HepG2 (cell line): Measurements from ENCODE around the gene CCDC88A. TPM values are rescaled to one million over a fixed set of nuclear protein-coding genes. Genes with fewer than 3 reads are reported as not detected.

Source experiments
- ATAC-seq: fragments of 200-7000 bp; cut with Tn5 transposase; 3 replicates; pipeline ENCODE4 v1.9.1; 2020; ENCODE audit warnings: mild to moderate bottlenecking, moderate library complexity
- BruUV-seq: library from RNA; stranded (reverse); fragments of 400-500 nt; replicated peaks from 2 replicates; lab custom pipeline; 2021; lab: Mats Ljungman, UMichigan
- CTCF ChIA-PET: fragments of 300-600 bp; formaldehyde crosslinking; extraction: SDS; loops from one replicate; lab custom pipeline; 2021; ENCODE audit warnings: low total read pairs, inconsistent platforms, low intra/inter-chr PET ratio; lab: Yijun Ruan, JAX
- POLR2A ChIA-PET: fragments of 350-600 bp; sonication (Branson Sonifier 250); formaldehyde crosslinking; loops from one replicate; lab custom pipeline; 2020; ENCODE audit warnings: antibody characterized with exemption, inconsistent platforms; lab: Yijun Ruan, JAX
- DNase-seq: peaks from one replicate; pipeline ENCODE4 v3.0.0-alpha.2; 2015; ENCODE audit warnings: low spot score
- FAIRE-seq: peaks from 3 replicates; lab custom pipeline; 2011; peaks lifted over from hg19 to GRCh38; lab: Jason Lieb, UNC
- H2AFZ ChIP-seq: one replicate; pipeline ENCODE4 v1.6.1; 2011; ENCODE audit warnings: low read length, inconsistent platforms
- H3K27ac ChIP-seq: fragments of 300-600 bp; 3 replicates; pipeline ENCODE4 v1.8.0; 2011; ENCODE audit warnings: mixed run types, mild to moderate bottlenecking, mixed read lengths, low read length, inconsistent platforms; ENCODE audit not compliant: insufficient read depth; ENCODE audit errors: extremely low read length
- H3K27me3 ChIP-seq, 2 experiments: fragments of 200-600 bp in 1 of 2; 2 replicates in 1 of 2; 3 replicates in 1 of 2; pipeline versions ENCODE4 v1.6.0 to v1.8.0; 2011; ENCODE audit warnings: low read length in 2 of 2, mild to moderate bottlenecking in 2 of 2, moderate library complexity in 2 of 2, inconsistent platforms in 1 of 2; ENCODE audit not compliant: insufficient read depth in 2 of 2, control insufficient read depth in 1 of 2
- H3K36me3 ChIP-seq, 2 experiments: fragments of 200-600 bp in 1 of 2; replicated peaks in 1 of 2; 2 replicates in 1 of 2; 3 replicates in 1 of 2; pipeline versions ENCODE4 v1.5.1 to v1.8.0; 2011; ENCODE audit warnings: low read length in 2 of 2, inconsistent platforms in 1 of 2; ENCODE audit not compliant: insufficient read depth in 2 of 2, control insufficient read depth in 1 of 2
- H3K4me1 ChIP-seq: 2 replicates; pipeline ENCODE4 v1.5.1; 2012; ENCODE audit warnings: low read length, inconsistent platforms; ENCODE audit not compliant: insufficient read depth
- H3K4me2 ChIP-seq: 2 replicates; pipeline ENCODE4 v1.6.0; 2011; ENCODE audit warnings: low read depth, low read length, inconsistent platforms
- H3K4me3 ChIP-seq, 3 experiments: fragments of 200-600 bp in 1 of 3; sonication (generic), shearing (Covaris generic) in 1 of 3; replicated peaks in 1 of 3; 2 replicates each; pipeline ENCODE4 v1.5.1; 2011 to 2016; ENCODE audit warnings: low read length in 3 of 3, inconsistent platforms in 2 of 3, low read depth in 2 of 3, mild to moderate bottlenecking in 2 of 3, control low read depth in 1 of 3, mixed read lengths in 1 of 3; ENCODE audit not compliant: insufficient read depth in 1 of 3
- H3K79me2 ChIP-seq: one replicate; pipeline ENCODE4 v1.6.1; 2011; ENCODE audit warnings: low read length, inconsistent platforms; ENCODE audit not compliant: insufficient read depth
- H3K9ac ChIP-seq: 2 replicates; pipeline ENCODE4 v1.6.0; 2011; ENCODE audit warnings: mild to moderate bottlenecking, low read depth, low read length, inconsistent platforms; ENCODE audit not compliant: insufficient read depth
- H3K9me3 ChIP-seq: 2 replicates; pipeline ENCODE4 v1.5.1; 2012; ENCODE audit warnings: mild to moderate bottlenecking, low read length
- H4K20me1 ChIP-seq: 2 replicates; pipeline ENCODE4 v1.6.0; 2011; ENCODE audit warnings: inconsistent platforms, mild to moderate bottlenecking, low read length, moderate library complexity; ENCODE audit not compliant: insufficient read depth
- ATF7-NPFF ChIP-seq: sonication (generic); formaldehyde crosslinking; IDR thresholded peaks from 2 replicates; pipeline ENCODE4 v1.8.1; 2023; ENCODE audit warnings: mild to moderate bottlenecking, low read depth, missing genetic modification reagents, moderate library complexity
- BORCS8-MEF2B ChIP-seq: sonication (generic); formaldehyde crosslinking; IDR thresholded peaks from 2 replicates; pipeline ENCODE4 v1.8.0; 2022; ENCODE audit warnings: mild to moderate bottlenecking, missing genetic modification reagents
- ETS1 ChIP-seq: sonication (generic); formaldehyde crosslinking; IDR thresholded peaks from 2 replicates; pipeline ENCODE4 v1.4.0; 2020; ENCODE audit warnings: missing genetic modification reagents
- KDM6A ChIP-seq: IDR thresholded peaks from 2 replicates; pipeline ENCODE4 v1.6.1; 2016; ENCODE audit warnings: low read depth
- KLF16 ChIP-seq, 2 experiments: sonication (generic) in 1 of 2; formaldehyde crosslinking in 1 of 2; IDR thresholded peaks; 2 replicates each; pipeline versions ENCODE4 v1.6.1 to v1.8.0; 2016 to 2023; ENCODE audit warnings: missing genetic modification reagents in 2 of 2, missing compliant biosample characterization in 1 of 2
- MBNL3 ChIP-seq: fragments of 250-450 bp; sonication (Bioruptor Pico); conservative IDR thresholded peaks from 2 replicates; pipeline ENCODE4 v1.8.0; 2022; ENCODE audit warnings: mild to moderate bottlenecking, inconsistent platforms
- MXD3 ChIP-seq: IDR thresholded peaks from 2 replicates; pipeline ENCODE4 v1.6.1; 2016; ENCODE audit warnings: mild to moderate bottlenecking, missing biosample characterization, missing genetic modification reagents
- MXI1 ChIP-seq: IDR thresholded peaks from 3 replicates; pipeline ENCODE4 v1.6.1; 2012; ENCODE audit warnings: low read depth, low read length, inconsistent platforms, borderline replicate concordance
- MZF1 ChIP-seq: sonication (generic); formaldehyde crosslinking; IDR thresholded peaks from 2 replicates; pipeline ENCODE4 v1.8.1; 2023; ENCODE audit warnings: mild to moderate bottlenecking, missing genetic modification reagents, borderline replicate concordance
- PITX1 ChIP-seq: sonication (generic); formaldehyde crosslinking; IDR thresholded peaks from 2 replicates; pipeline ENCODE4 v1.5.1; 2020; ENCODE audit warnings: mild to moderate bottlenecking, missing genetic modification reagents
- POLR2AphosphoS5 ChIP-seq: IDR thresholded peaks from 2 replicates; pipeline ENCODE4 v1.6.1; 2012; ENCODE audit warnings: low read depth, low read length
- RAD21 ChIP-seq: fragments of 450-650 bp; formaldehyde crosslinking; IDR thresholded peaks from 2 replicates; pipeline ENCODE4 v1.5.0; 2020; ENCODE audit warnings: mild to moderate bottlenecking
- SMAD3 ChIP-seq: sonication (generic); formaldehyde crosslinking; IDR thresholded peaks from 2 replicates; pipeline ENCODE4 v1.4.0; 2020; ENCODE audit warnings: missing genetic modification reagents
- SP2 ChIP-seq: sonication (generic); formaldehyde crosslinking; IDR thresholded peaks from 2 replicates; pipeline ENCODE4 v1.5.1; 2020; ENCODE audit warnings: mild to moderate bottlenecking, missing genetic modification reagents
- SRF ChIP-seq: IDR thresholded peaks from 2 replicates; pipeline ENCODE4 v1.6.1; 2011; ENCODE audit warnings: mild to moderate bottlenecking, low read depth, low read length, moderate library complexity
- SUZ12 ChIP-seq: fragments of 150-350 bp; IDR thresholded peaks from 2 replicates; pipeline ENCODE4 v1.6.1; 2014; ENCODE audit warnings: low read depth, low read length
- TBX3 ChIP-seq: fragments of 450-650 bp; IDR thresholded peaks from 2 replicates; pipeline ENCODE4 v1.6.1; 2017; ENCODE audit warnings: antibody characterized with exemption, mild to moderate bottlenecking, inconsistent platforms, borderline replicate concordance
- TCF7 ChIP-seq: sonication (generic); IDR thresholded peaks from 2 replicates; pipeline ENCODE4 v1.6.1; 2016; ENCODE audit warnings: antibody characterized with exemption, low read depth
- ZBTB38 ChIP-seq: sonication (generic); formaldehyde crosslinking; IDR thresholded peaks from 2 replicates; pipeline ENCODE4 v1.5.1; 2020; ENCODE audit warnings: mild to moderate bottlenecking, missing genetic modification reagents
- ZFY ChIP-seq: sonication (generic); formaldehyde crosslinking; IDR thresholded peaks from 2 replicates; pipeline ENCODE4 v1.4.0; 2020; ENCODE audit warnings: missing genetic modification reagents
- ZNF20 ChIP-seq: sonication (generic); formaldehyde crosslinking; IDR thresholded peaks from 2 replicates; pipeline ENCODE4 v1.4.0; 2020; ENCODE audit warnings: mild to moderate bottlenecking, moderate library complexity, missing genetic modification reagents
- ZNF451 ChIP-seq: sonication (generic); formaldehyde crosslinking; IDR thresholded peaks from 2 replicates; pipeline ENCODE4 v1.5.0; 2020; ENCODE audit warnings: mild to moderate bottlenecking, missing genetic modification reagents
- ZNF562 ChIP-seq: sonication (generic); formaldehyde crosslinking; IDR thresholded peaks from 2 replicates; pipeline ENCODE4 v1.8.0; 2022; ENCODE audit warnings: missing genetic modification reagents, borderline replicate concordance
- ZNF678 ChIP-seq: sonication (generic); formaldehyde crosslinking; IDR thresholded peaks from 2 replicates; pipeline ENCODE4 v1.4.0; 2020; ENCODE audit warnings: mild to moderate bottlenecking, missing genetic modification reagents
- ZNF883 ChIP-seq: sonication (generic); formaldehyde crosslinking; IDR thresholded peaks from 2 replicates; pipeline ENCODE4 v1.5.1; 2020; ENCODE audit warnings: mild to moderate bottlenecking, missing genetic modification reagents; ENCODE audit errors: not compliant biosample characterization
- ZUFSP ChIP-seq: sonication (generic); formaldehyde crosslinking; IDR thresholded peaks from 2 replicates; pipeline ENCODE4 v1.9.0; 2021; ENCODE audit warnings: missing genetic modification reagents, mild to moderate bottlenecking, borderline replicate concordance
- WGBS: methylation state at CpG from one replicate; pipeline ENCODE4 v1.1.6; 2017; ENCODE audit warnings: low lambda C conversion rate; 5-methylcytosine and 5-hydroxymethylcytosine counted together
- in situ Hi-C: cut with HindIII; loops from 2 replicates; pipeline ENCODE4 v1.10.0; 2017; ENCODE audit warnings: low pct_unique_long_range_greater_than_20kb; ENCODE audit not compliant: extremely low pct_ligation_motif_present
- intact Hi-C: fragments of 100-400 bp; cut with micrococcal nuclease; formaldehyde crosslinking; loops from one replicate; pipeline ENCODE4 v1.10.0; 2022; ENCODE audit not compliant: unreplicated experiment
- polyA plus RNA-seq, 8 experiments: library from polyadenylated mRNA; depleted of rRNA in 3 of 8; stranded (reverse) in 7 of 8; unstranded in 1 of 8; fragments of >200 nt; fragmentation: Illumina TruSeq in 4 of 8; extraction: Trizol in 4 of 8; gene quantifications; 2 replicates each; pipeline versions ENCODE4 v1.2.1 to v1.2.3, GENCODE V29; 2011 to 2016; ENCODE audit warnings: low read depth in 4 of 8, missing spikeins in 1 of 8, mixed read lengths in 1 of 8; ENCODE audit not compliant: insufficient read depth in 1 of 8
- total RNA-seq, 5 experiments: library from RNA; depleted of rRNA; stranded (reverse); fragments of >200 nt; fragmentation: Illumina TruSeq; extraction: Trizol; gene quantifications; 2 replicates each; pipeline ENCODE4 v1.2.3, GENCODE V29; 2016; ENCODE audit warnings: low read depth in 1 of 5

Gene CCDC88A
- total and polyA plus RNA-seq, 2 of the 13 experiments (the other 11 are each of a cell fraction or from before 2014, with no cell fraction given): 43.2 to 84.1 TPM

- WGBS: 97% methylated on average over 12 of the region's 12 CpGs
- intact Hi-C loops: loop anchor here (5.0 to 10.0 kb wide), 2 partner anchors 134 to 232 kb away; partner anchors contain the start of genes CCDC88A and CFAP36
- no peak for FAIRE-seq
- H3K9ac ChIP-seq: no peak overlapping the region
- peak overlapping the region; percentile 89 for H3K27ac ChIP-seq
- no peaks in the 10 kb centered on the region; a peak in 1 of 5 replicates for H3K27me3 ChIP-seq
- no peak for ATAC-seq
- no peaks in the 10 kb centered on the region for H3K9me3 ChIP-seq
- peak; percentile 37 for DNase-seq
- no TSS peak for BruUV-seq
- ChIA-PET POLR2A (interaction anchor here (0.9 kb wide), 1 partner anchor 12 kb away, joined by 3 read pairs; no protein-coding TSS in a partner anchor), CTCF (no interaction called here)
- H3K4me2 ChIP-seq: peak overlapping the region; percentile 95
- H4K20me1 ChIP-seq: no peaks in the 10 kb centered on the region
- H3K4me3 ChIP-seq: peak overlapping the region in 1 of 3 experiments; percentile 82; a peak in 2 of 6 replicates
- H3K36me3 ChIP-seq: no peaks in the 10 kb centered on the region; a peak in 1 of 5 replicates
- in situ Hi-C loops: no loop called here
- peaks cover 5% of the 10 kb centered on the region for H3K79me2 ChIP-seq
- peaks cover 63% of the 10 kb centered on the region for H3K4me1 ChIP-seq
- H2AFZ ChIP-seq: no peak overlapping the region
- peak; percentile 26; the same call in 1 of the 2 replicates for TF ChIP-seq ZBTB38
- no peak for TF ChIP-seq KLF16 (CRISPR knock-in tag; IDR thresholded peaks at IDR 0.05)
- no peak for TF ChIP-seq ATF7-NPFF (CRISPR knock-in tag)
- no peak for TF ChIP-seq TBX3
- TF ChIP-seq MXI1: no peak
- no peak for TF ChIP-seq ZNF20
- TF ChIP-seq MZF1 (CRISPR knock-in tag): no peak
- no peak for TF ChIP-seq SP2 (CRISPR knock-in tag)
- no peak for TF ChIP-seq SUZ12
- no peak for TF ChIP-seq ZUFSP
- TF ChIP-seq POLR2AphosphoS5: no peak
- TF ChIP-seq MBNL3: no peak
- no peak for TF ChIP-seq KDM6A (CRISPR knock-in tag)
- no peak for TF ChIP-seq ZNF451 (CRISPR knock-in tag)
- TF ChIP-seq ZNF883 (CRISPR knock-in tag): no peak
- TF ChIP-seq PITX1 (CRISPR knock-in tag): peak; percentile 86
- TF ChIP-seq ZNF562 (CRISPR knock-in tag): no peak
- TF ChIP-seq MXD3 (CRISPR knock-in tag): no peak
- no peak for TF ChIP-seq ZNF678 (CRISPR knock-in tag)
- TF ChIP-seq BORCS8-MEF2B (CRISPR knock-in tag): no peak
- TF ChIP-seq SMAD3 (CRISPR knock-in tag): no peak
- 0 out of 2 replicates have a peak, but pooled peaks have one; percentile 22 for TF ChIP-seq TCF7
- no peak for TF ChIP-seq ZFY (CRISPR knock-in tag)
- TF ChIP-seq ETS1 (CRISPR knock-in tag): no peak
- TF ChIP-seq RAD21 (CRISPR knock-in tag): no peak
- peak; percentile 74; the same call in 1 of the 2 replicates for TF ChIP-seq SRF
These were observed 136.6 kb downstream of the CCDC88A start for GRCh38 chr2:55283083-55283482.
